HG03280 (cell line): ENCODE results near the gene DCAF7.

ENCODE experiments used
- ATAC-seq: cut with Tn5 transposase; IDR thresholded peaks from one replicate; pipeline ENCODE4 v1.9.1; 2021; ENCODE audit warnings: mild to moderate bottlenecking, moderate library complexity; ENCODE audit not compliant: unreplicated experiment

The DCAF7 gene

GRCh38 chr17:63524051-63524450 is 26.2 kb upstream of the DCAF7 start:
- no peak for ATAC-seq

GRCh38 chr17:63525190-63525946 is 24.9 kb upstream of the DCAF7 start:
- ATAC-seq = no peak

DNA sequence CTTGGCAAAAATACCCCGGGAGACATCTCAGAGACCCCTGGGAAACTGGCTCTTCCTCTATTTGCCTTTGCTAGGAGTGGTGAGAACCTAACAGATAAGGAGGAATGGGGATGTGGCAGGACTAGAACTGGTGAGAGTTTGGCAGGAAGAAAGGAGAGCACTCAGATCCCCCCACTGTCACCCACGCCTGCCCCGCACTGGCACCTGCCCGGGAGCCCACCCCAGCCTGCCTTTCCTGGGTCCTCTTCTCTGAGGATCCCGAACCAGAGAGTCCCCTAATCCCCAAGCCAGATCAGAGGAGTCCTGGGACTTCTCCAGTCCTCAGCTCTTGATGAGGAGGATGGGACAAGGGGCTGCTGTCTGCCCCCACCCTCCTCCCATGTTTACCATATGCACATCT is 23.4 kb upstream of the DCAF7 start:
- ATAC-seq = no peak

DNA sequence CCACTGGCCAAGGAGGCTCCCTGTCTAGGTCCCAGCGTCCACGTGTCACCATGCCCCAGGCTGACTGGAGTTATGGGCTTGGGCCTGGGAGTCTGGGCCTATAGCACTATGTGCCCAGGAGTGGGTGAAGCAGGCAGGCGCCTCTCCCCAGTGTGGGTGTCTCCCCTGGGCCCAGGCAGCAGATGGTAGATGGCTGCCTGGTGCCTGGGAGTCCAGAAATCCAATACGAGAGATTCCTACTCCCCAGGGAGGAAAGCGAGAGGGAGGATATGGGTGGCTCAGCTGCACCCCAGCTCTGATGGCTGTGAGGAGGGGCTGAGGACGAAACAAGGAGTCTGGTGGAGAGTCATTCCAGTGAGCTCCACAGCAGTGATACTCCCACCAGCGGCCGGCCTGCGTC is 22.1 kb upstream of the DCAF7 start:
- ATAC-seq = no peak

- ATAC-seq = no peak
Observed at GRCh38 chr17:63529711-63530556, 20.3 kb upstream of the DCAF7 start.

DNA sequence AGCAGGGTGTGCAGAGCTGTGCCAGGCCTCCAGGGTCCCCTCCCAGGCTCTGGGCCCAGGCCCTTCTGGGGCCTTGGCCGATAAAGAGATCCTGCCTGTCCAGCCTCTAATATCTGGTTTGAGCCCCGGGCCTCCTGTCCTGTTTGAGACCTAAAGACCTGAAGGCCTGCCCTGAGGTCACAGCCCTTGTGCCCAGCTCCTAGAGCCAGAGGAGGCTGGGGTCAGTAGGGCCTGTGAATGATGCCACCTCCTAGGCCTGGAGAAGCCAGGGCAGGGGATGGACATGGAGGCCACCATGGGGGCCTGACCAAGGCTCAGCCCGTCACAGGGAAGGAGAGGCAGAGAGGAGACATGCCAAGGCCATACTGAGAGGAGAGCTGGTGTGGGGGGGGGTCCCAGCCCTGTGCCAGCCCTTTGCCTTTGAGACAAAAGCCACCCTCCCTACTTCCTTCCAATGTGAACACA is 19.7 kb upstream of the DCAF7 start:
- ATAC-seq = no peak

DNA sequence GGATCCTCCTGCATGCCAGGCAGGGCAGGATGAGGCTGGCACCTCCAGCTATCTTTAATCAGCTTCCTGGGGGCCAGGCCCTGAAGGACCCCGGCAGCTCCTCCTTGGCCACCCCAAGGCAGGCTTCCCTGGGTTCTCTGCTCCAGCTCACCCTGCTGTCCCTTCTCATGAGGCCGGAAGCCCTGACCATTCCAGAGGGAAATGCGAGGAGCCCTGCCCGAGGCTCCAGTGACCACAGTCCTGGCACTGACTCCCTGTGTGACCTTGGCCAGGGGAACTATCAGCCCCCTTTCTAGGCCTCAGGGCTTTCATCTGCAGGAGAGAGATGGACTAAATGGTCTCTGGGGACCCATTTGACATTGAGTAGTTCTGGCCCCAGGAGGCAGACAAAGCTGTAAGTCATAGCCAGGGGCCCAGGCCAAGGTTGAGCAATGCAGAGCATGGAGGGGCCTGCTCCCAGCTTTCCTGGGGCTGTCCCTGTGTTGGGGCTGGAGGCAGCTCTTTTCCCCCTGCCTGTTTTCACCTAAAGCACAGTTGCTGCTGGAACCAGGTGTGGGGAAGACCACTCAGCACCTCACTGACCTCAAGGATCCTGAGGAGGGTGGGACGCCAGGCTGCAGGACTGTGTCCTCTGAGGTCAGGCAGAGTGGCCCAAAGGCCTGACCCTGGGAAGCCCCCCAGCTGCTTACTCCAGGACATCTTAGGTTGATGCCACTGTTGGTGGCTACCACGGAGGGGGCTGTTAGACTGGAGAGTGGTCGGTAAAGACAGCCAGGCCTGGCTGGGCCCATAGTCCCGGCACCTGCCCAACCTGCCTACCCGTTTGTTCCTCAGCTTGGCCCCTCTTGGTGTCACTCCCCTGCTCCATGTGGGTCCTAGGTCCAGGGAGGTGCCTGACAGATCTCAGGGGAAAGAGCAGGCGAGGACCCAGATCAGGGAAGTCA is 19.0 kb upstream of the DCAF7 start:
- no peak for ATAC-seq

DNA sequence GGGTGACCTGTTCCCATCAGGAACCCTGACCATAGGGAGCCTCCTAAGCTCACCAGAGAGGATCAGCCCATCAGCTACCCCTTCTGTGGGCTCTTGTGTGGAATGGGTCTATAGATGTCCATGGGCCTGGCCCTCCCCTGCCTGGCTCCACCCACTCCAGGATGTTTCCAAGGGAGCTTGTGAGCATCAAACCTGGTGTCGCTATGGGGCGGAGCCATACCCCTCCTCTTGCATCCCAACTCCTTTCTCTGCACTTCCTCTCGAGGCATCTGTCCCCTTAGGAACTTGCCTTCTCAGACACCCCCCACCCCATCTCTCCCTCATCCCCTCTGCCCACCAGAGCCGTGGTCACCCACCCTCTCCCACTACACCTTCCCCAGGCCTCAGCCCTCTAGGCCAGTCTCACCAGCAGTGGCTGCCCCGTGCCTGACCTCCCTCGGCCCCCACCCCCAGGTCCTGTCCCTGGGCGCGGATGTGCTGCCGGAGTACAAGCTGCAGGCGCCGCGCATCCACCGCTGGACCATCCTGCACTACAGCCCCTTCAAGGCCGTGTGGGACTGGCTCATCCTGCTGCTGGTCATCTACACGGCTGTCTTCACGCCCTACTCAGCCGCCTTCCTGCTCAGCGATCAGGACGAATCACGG is 16.7 kb upstream of the DCAF7 start:
- ATAC-seq = no peak

DNA sequence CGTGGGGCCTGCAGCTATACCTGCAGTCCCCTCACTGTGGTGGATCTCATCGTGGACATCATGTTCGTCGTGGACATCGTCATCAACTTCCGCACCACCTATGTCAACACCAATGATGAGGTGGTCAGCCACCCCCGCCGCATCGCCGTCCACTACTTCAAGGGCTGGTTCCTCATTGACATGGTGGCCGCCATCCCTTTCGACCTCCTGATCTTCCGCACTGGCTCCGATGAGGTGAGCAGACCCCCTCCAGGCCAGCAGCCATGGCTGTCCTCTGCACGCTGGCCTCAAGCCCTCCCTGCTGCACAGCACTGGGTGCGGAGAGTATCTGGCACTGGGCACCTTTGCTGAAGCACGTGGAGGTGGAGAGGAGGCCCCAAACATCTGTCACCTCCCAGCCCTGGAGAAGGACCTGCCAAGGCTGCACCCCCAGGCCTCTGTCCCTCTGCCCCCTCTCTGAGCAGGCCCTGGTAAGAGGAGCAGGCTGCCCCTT is 16.2 kb upstream of the DCAF7 start:
- no peak for ATAC-seq

- no peak for ATAC-seq
Observed at GRCh38 chr17:63534816-63535455, 15.3 kb upstream of the DCAF7 start.

DNA sequence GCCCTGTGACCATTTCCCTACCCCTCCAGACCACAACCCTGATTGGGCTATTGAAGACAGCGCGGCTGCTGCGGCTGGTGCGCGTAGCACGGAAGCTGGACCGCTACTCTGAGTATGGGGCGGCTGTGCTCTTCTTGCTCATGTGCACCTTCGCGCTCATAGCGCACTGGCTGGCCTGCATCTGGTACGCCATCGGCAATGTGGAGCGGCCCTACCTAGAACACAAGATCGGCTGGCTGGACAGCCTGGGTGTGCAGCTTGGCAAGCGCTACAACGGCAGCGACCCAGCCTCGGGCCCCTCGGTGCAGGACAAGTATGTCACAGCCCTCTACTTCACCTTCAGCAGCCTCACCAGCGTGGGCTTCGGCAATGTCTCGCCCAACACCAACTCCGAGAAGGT is 14.6 kb upstream of the DCAF7 start:
- no peak for ATAC-seq

DNA sequence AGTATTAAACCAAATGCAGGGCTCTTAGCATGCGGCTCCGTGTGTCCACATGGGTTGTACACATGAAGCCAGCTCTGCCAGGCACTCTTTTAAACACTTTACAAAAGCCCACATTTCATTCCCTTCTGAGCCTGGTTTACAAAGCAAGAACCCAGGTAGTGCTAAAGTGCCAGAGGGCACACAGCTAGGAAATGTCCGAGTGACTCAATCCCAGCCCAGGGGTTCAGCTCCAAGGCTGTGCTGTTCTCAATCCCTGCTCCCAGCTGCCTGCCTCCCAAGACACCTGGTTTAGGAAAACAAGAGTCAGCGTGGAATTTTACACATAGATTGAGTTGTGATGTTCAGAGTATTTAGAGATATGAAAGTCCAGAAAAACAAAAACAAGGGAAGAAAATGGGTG is 13.3 kb upstream of the DCAF7 start:
- ATAC-seq = no peak

- no peak for ATAC-seq
Observed at GRCh38 chr17:63537991-63538692, 12.1 kb upstream of the DCAF7 start.

- ATAC-seq = no peak
Observed at GRCh38 chr17:63538693-63539595, 11.3 kb upstream of the DCAF7 start.

- no peak for ATAC-seq
Observed at GRCh38 chr17:63540590-63540989, 9.7 kb upstream of the DCAF7 start.

GRCh38 chr17:63542218-63542545 is 8.1 kb upstream of the DCAF7 start:
- no peak for ATAC-seq

DNA sequence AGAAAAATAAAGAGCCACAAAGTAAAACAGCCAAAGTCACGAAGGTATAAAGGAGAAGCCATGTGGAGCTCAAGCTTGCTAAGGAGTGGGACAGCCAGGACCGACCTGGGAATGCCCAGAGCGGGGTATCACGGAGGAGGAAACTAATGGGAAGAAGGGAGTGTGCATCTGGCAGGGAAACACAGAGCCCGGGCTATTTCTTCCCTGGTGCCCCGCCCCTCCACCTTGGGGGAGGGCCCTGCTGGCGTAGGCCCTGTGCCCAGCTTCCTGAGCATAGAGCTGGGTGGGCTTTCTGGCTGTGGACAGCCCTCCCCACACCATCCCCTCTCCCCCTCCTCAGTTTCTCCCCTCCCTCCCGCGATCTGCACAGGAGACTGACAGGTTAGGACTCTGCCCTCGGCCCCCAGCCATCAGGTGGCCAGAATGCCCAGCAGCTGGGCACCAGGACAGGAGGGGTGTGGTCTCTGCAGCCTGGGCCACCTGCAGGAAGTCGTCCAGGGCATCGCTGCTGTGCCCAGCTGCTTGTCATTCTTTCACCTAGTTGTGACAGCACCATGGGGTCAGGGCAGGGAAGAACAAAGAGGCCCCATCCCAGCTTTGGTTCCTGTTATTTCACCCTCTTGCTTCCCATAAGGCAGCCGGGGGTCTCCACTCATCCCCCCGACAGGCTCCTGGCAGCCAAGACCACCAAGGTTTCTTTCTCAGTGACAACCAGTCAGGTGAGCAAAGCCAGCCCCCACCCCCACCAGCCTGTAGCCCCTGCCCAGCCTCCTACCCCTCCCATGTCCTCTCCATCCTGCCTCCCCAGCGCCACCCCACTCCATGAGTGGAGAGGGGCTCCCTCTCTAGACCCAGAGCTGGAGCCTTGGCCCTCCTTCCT is 7.1 kb upstream of the DCAF7 start:
- ATAC-seq = no peak
